Hematopoietic multipotent progenitor cell treated with erythropoietin and hydrocortisone succinate and interleukin-3 and kit ligand, for 15 days (in vitro differentiated cells): ENCODE results near the gene CKAP5.

Experiments used
- DNase-seq: peaks from one replicate; pipeline ENCODE4 v3.0.0-alpha.2; 2015; ENCODE audit warnings: low spot score

Gene CKAP5

GRCh38 chr11:46845740-46846509, at the start of gene CKAP5:
CKAP5 (minus strand) TSS chr11:46846280; CDS start chr11:46821231, 25,049 bp downstream.
- peak; percentile 90 for DNase-seq

GRCh38 chr11:46895821-46896220, 49.7 kb upstream of the CKAP5 start:
- no peak for DNase-seq

DNA sequence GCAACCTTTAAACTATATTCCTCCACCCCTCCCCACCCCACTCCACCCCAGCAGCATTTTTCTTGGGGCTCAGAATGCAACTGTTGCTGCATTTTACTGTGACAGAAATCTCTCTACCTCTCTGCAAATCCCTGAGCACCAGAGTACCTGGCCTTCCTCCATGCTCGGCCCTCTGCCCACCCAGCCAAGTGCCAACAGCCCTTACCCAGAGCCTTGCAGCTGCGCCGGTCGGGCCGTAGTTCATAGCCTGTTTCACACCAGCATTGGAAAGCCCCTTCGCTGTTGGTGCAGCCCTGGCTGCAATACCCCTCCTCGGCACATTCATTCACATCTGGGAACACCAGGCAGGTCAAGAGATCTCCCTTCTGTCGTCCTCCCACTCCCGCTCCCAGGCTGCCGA, 48.9 kb upstream of the CKAP5 start:
- no peak for DNase-seq

- DNase-seq, result no peak
Measured at GRCh38 chr11:46894506-46894905, 48.4 kb upstream of the CKAP5 start.

DNA sequence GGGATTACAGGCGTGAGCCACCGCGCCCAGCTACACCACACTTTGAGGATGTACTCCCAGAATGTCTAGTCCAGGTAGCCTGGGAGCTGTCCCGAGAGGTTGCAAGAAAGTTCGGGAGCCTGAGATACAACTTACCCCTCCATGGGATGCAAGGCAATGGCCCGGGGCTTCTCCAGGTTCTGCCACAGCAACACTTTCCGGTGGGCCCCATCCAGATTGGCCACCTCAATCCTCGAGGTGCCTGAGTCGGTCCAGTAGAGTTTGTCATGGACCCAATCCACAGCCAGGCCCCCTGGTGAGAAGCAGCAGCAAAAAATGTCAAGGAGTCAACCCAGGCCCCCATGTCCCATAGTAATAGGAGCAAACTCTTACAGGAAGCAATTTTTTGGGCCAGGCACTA, 46.8 kb upstream of the CKAP5 start:
- DNase-seq, result no peak

DNA sequence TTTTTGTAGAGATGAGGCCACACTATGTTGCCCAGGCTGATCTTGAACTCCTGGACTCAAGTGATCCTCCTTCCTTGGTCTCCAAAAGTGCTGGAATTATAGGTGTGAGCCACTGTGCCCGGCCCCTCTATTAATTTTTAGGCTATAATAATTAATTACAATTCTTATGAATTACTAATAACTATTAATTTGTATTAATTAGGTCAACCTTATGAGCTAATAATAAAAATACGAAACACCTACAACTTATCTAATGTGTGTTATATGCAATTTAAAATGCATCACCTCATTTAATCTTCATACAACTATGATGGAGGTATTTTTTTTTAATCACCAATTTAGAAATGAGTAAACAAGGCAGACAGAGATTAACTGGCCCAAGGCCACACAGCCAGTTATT, 46.0 kb upstream of the CKAP5 start:
- DNase-seq, result no peak

- DNase-seq, result no peak
Measured at GRCh38 chr11:46890665-46891064, 44.6 kb upstream of the CKAP5 start.

- DNase-seq, result peak; percentile 68
Measured at GRCh38 chr11:46889689-46890475, 43.8 kb upstream of the CKAP5 start.

DNA sequence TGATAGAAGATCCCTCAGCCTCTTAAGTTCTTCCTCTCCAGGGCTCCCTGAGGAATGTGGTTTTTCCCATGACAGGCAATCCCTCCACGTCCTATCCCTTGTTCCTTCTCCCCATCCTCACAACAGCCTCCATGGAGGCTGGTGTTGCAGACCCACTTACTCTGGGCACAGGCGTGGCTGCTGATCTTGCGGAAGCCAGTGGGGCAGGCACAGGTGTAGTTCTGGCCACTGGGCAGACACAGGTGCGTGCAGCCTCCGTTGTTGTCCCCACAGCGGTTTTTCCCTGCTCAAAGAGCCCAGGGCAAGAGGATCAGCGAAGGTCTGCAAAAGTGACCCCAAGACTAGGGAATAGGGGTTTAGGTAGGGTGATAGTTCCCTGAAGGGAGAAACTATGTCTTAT, 43.2 kb upstream of the CKAP5 start:
- DNase-seq, result no peak

DNA sequence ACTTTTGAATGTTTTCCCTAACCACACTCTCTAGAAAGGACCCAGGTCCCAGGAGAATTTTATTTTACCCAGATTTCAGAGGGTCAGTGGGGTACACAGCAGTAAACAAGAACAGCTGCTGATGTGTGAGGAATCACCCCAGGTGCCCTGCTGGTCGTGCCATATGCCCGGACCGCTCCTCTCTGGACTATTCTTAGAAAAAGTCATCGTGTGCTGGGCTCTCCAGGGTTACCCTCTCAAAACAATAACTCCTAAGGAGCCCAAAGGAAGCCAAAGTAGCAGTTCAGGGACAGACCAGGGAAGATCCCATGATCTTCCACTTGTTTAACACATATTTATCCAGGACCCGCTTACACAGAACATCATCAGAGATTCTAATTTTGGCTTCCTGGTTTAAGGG, 42.6 kb upstream of the CKAP5 start:
- no peak for DNase-seq

GRCh38 chr11:46886211-46886610, 40.1 kb upstream of the CKAP5 start:
- no peak for DNase-seq

DNA sequence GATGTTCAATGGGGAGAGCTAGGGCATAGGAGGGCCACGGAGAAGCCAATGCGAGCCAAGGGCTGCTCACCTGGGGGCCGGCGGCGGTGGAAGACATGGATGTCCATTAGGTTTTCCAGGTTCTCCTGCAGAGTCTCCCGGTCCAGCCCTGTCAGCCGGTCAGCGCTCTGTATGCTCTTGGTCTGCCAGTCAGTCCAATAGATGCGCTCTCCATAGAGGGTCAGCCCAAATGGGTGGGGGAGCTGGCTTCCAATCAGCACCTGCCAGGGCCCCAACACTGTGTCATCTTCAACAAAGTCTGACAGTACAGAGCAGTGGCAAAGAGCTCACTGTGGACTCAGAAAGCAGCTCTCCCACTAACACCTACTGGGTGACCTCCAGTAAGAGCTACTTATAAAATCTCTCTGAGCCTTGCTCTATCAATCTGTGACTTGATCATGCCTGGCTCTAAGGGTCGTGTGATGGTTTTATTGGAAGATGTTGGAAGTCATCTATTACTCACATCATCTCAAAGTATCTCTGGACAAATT, 33.0 kb upstream of the CKAP5 start:
- DNase-seq, result no peak

DNA sequence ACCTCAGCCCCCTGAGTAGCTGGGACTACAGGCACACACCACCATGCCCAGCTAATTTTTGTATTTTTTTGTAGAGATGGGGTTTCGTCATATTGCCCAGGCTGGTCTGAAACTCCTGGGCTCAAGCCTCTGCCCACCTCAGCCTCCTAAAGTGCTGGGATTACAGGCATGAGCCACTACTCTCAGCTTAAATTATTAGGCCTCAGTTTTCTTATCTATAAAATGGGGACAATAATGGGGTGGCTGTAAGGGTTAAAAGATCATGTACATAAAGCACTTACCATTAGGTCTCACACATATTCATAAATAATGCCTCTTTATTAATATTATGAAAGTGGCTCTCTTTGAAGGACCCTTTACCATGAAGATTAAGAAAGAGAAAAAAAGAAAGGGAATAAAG, 31.5 kb upstream of the CKAP5 start:
- DNase-seq, result no peak

- DNase-seq, result no peak
Measured at GRCh38 chr11:46876471-46876870, 30.4 kb upstream of the CKAP5 start.

DNA sequence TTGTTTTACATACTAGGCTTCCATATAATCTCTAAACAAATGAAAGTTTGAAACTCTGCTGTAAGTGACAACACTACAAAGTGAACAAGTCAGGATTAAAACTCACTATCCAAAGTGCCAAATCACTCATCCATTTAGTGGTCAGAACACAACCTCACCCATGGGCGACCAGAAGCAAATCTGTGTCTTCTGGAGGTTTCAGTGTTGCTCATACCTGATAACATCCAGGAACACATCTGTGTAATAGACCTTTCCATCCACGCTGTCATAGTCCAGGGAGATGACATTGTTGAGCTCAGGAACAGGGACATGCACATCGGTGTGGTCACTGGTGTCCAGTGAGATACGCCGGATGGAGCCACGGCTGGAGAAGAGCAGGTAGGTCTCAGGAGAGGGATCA, 28.5 kb upstream of the CKAP5 start:
- no peak for DNase-seq

GRCh38 chr11:46868912-46869311, 22.8 kb upstream of the CKAP5 start:
- no peak for DNase-seq

GRCh38 chr11:46865340-46865739, 19.3 kb upstream of the CKAP5 start:
- no peak for DNase-seq

GRCh38 chr11:46860218-46860617, 14.1 kb upstream of the CKAP5 start:
- DNase-seq, result no peak

- no peak for DNase-seq
Measured at GRCh38 chr11:46858920-46859546, 13.0 kb upstream of the CKAP5 start.

DNA sequence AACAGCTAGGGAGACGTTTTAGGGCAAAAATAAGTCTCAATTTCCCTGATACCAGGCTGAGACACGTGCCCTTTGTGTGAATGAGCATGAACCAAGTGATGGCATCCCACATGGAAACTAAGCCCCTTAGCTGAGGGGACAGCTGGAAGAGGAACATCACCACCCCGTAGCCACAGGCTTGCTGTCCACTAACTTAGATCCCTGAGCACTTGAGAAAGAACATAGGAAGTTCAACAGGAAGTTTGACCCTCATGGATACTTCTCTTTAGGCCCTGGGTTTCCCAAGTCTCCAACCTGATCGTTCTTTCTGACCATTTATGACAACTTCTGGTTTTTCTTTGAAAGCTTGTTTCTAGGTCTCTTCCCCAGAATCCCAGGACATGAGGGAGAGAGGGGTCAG, 11.6 kb upstream of the CKAP5 start:
- DNase-seq, result no peak

DNA sequence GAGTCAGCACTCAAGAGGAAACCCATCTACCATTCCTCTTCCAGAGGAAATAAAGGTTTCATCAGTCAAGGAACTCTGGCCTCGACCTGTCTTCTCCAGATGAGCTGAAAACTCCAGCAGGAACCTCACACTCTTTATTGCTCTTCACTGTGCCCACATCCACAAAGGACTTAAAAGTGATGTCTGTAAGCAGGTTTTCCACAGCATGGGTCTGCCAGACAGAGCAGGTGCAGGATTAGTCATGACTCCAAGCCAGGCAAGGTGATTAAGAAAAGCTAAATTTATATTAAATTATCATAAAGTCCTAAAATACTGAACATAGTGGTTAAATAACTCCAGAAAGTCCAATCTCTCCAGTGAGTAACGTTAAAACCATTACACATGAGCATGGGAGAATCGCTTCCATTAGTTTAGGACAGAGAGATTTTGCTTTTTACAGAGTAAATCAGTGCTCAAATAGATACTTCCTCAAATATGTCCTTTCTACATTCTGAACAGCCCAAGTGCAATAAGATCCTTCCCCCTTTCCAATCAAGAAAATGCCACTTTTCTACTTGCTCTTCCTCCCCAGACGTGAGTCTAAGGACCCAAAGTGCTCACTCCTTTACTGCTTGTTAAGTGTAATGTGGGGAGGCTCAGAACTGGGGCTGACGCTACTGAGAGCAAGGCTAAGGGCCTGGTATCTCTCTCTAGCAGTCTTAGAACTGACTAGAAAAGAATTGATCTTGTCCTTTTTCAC, 10.7 kb upstream of the CKAP5 start:
- DNase-seq, result no peak

DNA sequence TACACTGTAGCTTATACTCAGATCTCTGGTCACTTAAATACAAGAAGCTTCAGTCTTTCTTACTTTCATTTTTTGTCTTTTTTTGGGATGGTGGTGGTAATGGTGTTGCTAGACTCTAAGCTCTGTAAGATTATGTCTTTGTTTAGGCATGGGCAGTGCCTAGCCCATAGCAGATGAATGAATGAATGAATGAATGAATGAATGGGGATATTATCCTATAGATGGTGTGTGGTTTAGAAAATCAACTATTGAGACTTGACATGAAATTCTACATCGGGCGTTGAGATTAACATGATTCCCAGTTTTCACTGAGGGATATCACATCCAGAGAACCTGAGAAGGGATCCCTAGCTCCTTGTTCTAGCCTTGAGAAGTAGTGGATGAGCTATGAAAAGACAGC, 9.8 kb upstream of the CKAP5 start:
- DNase-seq, result no peak
